ENCODE results near the gene FANK1.
"Not testable (repeated sequence)": the region's sequence is repeated elsewhere in the genome, so short reads cannot be mapped to it uniquely, and the experiment has no call there.

The FANK1 gene

DNA sequence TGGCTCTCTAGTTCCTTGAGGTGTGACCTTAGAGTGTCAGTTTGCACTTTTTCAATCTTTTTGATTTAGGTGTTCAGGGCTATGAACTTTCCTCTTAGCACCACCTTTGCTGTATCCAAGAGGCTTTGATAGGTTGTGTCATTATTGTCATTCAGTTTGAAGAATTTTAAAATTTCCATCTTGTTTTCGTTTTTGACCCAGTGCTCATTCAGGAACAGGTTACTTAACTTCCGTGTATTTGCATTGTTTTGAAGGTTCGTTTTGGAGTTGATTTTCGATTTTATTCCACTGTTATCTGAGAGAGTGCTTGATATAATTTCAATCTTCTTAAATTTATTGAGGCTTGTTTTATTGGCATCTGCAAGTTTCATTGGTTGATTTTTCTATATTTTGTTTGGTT is 37.3 kb downstream of the FANK1 start:
- DNase-seq = no peak

DNA sequence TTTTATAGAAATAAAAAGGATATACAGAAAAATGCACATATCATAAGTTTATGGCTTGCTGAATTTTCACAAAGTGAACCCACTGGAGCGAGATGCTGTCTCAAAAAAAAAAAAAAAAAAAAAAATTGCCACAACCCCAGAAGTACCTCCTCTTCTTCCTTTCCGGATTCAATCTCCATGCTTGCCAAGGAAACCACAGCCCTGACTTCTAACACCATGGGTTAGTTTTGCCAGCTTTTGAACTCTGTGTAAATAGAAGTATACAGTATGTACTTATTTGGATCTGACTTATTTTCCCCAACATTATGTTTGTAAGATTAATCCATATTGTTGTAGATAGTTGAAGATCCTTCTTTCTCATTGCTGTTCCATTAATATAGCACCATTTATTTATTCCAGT is 40.0 kb downstream of the FANK1 start:
- no peak for DNase-seq

DNA sequence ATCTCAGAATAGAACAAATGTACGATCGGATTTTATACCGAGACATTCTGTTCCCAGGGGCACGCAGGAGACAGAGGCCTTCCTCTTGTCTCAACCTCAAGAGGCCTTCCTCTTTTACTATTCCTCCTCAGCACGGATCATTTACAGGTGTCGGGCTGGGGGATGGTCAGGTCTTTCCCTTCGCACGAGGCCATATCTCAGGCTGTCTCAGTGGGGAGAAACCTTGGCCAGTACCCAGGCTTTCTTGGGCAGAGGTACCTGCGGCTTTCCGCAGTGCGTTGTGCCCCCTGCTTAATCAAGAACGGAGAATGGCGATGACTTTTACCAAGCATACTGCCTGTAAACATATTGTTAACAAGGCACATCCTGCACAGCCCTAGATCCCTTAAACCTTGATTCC is 44.2 kb downstream of the FANK1 start:
- no peak for DNase-seq

DNA sequence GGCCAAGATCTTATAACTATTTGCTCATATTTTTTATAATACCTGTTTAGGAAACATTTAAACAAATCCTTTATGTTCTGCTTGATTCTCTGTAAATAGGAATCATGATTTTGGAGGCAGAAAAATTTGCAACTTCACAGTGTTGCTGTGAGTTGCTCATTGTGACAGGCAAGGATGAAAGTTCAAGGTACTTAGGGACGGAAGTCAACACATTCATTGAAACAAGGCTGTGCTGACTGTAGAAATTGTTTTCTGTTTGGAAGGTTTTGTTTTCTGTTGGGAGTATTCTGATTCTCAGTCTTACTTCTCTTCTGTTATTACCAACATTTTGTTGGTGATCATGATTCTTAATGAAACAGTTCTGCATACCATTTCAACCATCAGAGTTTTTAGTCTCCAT is 54.9 kb downstream of the FANK1 start:
- DNase-seq = no peak

DNA sequence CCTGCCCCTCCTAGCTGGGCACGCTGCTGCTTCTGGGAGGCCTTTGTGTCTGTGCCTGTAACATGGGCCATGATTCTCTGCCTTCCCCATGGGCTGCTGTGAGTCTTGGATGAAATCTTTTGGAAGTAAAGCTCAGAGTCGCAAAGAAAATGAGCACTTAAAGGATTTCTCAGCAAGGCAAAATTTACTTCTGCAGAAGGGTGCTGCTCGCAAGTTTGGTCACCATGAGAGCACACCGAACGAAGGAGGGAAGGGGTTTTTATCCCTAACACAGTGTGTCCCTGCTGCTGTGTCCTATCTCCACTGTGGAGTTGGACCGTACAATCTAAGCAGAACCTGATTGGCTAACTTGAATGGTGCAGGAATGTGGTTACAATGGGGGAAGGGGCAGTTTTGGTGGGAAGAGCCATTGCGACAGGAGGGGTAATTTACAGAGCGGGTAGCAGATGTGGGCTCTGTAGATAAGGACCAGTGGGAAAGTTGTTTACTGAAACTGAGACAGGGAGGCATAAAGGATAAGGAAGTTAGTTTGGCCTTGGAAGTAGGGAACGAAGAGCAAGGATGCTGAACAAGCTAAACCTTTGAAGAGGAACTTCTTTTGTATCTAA is 57.5 kb downstream of the FANK1 start:
- no peak for DNase-seq

DNA sequence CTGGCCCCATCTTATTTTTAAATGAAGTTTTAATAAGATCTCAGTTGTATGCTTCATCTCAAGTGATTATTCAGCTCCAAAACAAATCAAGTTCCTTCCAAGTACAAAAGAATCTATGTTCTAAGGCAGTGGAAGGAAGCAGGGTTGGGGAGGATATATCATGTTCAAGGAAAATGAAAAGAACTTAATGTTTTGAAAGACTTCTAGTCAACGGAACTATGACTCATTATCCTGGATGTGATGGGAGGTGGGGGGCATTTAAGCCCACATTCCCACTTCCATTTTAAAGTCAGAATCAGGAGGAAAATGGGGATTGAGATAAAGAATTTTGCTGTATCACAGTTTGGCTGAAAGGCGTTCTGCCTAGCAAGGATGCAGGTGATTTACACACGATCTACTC is 59.4 kb downstream of the FANK1 start:
- DNase-seq = no peak

DNA sequence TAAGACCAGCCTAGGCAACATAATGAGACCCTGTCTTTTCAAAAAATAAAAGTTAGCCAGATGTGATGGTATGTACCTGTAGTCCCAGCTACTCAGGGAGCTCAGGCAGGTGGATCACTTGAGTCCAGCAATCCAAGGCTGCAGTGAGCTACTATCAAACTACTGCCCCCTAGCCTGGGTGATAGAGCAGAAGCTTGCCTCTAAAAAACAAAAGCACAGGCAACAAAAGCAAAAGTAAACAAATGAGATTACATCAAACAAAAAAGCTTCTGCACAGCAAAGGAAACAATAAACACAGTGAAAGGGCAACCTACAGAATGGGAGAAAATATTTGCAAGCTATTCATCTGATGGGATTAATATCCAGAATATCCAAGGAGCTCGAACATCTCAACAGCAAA is 65.4 kb downstream of the FANK1 start:
- no peak for DNase-seq

DNA sequence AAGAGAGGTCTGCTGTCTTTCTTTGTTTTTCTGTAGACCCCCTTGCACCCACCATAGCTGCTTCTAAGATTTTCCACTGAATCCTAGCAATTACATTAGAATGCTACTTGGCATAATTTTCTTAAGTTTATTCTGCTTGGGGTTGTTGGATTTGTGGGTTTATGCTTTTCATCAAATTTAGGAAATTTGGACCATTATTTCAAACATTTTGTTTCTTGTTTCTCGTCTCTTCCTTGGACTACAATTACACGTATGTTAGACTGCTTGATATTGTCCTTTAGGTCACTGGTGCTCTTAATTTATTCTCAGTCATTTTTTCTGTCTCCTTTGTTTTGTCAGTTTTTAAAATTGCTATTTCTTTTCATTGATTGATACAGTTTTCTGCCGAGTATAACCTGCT is 65.8 kb downstream of the FANK1 start:
- DNase-seq = no peak

DNA sequence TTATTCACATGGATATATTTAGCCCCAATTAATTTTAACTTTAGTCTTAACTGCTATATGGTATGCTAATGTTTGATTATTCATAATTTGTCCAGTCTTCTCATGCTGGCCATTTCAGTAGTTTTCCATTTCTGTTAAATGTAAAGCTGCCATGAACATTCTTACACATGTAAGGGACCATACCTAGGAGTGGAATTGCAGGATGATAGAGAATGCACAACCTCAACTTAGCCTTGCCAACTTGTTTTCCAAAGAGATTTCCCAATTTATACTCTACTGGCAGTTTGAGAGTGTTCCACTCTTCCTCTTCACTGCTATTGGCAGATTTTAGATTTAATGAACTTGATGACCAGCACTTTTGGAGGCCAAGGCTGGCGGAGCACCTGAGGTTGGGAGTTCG is 68.2 kb downstream of the FANK1 start:
- no peak for DNase-seq

DNA sequence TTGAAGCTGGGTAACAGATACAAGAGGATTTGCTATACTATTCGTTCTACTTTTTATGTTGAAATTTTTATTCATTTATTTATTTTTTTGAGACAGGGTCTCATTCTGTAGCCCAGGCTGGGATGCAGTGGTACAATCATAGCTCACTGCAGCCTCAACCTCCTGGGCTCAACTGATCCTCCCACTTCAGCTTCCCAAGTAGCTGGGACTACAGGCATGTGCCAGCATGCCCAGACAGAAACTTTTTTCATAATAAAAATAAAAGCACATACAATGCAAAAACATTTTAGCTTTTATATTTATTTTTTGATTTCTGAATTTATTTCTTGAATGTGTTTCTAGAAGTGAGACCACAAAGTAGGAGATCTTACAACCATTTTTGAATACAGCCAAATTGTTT is 71.2 kb downstream of the FANK1 start:
- no peak for DNase-seq

DNA sequence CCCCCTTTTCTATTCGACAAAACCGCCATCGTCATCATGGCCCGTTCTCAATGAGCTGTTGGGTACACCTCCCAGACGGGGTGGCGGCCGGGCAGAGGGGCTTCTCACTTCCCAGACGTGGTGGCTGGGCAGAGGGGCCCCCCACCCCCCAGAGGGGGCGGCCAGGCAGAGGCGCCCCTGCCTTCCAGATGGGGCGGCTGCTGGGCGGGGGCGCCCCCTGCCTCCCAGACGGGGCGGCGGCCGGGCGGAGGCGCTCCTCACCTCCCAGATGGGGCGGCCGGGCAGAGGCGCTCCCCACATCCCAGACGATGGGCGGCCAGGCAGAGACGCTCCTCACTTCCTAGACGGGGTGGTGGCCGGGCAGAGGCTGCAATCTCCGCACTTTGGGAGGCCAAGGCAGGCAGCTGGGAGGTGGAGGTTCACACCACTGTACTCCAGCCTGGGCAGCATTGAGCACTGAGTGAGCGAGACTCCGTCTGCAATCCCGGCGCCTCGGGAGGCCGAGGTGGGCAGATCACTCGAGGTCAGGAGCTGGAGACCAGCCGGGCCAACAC is 73.8 kb downstream of the FANK1 start:
- DNase-seq = not testable (repeated sequence)

DNA sequence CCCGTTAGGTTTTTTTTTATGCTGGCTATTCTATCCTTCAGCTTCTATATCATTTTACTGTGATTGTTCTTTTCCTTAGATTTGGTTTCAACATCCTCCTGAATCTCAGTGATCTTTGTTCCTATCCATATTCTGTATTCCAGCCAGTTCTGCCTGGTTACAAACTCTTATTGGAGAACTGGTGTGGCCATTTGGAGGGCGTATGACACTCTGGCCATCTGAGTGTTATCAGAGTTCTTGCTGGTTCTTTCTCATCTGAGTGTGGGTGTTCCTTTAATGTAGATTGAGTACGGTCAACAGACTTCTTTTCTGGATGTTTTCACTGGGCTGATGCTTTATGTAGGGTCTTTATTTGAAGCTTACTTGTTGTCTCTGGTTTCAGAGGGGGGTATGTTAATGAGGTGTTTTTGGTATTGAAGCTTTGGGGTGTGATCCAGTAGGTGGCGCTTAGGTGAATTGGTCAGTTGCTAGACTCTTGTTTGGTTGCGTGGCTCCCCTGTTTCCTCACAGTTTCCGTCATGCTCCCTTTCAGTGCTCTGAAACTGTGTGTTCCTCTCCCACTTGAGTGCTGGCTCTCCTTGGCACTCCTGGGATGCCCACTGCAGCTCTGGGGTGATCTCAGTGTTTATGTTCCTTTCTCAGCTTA is 80.7 kb downstream of the FANK1 start:
- DNase-seq = no peak

DNA sequence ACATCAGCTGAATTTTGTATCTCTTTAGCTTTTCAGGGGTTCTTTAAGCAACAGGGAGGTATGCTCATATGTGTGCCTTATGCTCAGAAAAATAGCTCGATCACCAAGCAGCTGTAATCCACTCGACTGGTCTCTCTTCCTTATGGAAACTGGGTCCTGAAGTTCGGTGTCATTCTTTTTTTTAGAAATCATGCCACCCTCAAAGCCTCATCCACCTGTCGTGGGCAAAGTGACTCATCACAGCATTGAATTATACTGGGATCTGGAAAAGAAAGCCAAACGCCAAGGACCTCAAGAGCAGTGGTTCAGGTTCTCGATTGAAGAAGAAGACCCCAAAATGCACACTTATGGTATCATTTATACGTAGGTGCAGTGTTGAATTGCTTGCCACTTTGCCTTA is 83.6 kb downstream of the FANK1 start:
- DNase-seq = no peak

DNA sequence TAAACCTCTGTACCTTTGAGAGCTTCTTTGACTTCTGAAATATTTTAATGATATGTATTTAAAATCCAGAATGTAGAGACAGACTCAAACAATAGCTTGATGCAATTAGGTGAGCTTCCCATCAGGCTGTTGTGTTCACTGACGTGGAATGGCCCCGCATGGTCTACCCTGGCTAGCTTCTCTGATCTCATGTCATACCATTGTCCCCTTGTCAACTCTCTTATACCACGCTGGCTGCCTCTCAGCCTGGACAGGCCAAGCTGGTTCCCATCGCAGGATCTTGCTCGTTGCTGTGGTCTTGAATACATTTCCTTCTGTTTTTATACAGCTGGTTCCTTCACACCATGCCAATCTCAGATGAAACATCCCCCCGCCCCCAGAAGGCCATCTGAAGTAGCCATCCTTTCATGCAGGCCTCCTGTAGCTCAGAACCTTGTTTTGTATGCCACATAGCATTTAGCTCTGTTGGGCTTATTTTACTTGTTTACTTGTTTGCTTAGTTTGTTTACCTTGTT is 84.2 kb downstream of the FANK1 start:
- no peak for DNase-seq

DNA sequence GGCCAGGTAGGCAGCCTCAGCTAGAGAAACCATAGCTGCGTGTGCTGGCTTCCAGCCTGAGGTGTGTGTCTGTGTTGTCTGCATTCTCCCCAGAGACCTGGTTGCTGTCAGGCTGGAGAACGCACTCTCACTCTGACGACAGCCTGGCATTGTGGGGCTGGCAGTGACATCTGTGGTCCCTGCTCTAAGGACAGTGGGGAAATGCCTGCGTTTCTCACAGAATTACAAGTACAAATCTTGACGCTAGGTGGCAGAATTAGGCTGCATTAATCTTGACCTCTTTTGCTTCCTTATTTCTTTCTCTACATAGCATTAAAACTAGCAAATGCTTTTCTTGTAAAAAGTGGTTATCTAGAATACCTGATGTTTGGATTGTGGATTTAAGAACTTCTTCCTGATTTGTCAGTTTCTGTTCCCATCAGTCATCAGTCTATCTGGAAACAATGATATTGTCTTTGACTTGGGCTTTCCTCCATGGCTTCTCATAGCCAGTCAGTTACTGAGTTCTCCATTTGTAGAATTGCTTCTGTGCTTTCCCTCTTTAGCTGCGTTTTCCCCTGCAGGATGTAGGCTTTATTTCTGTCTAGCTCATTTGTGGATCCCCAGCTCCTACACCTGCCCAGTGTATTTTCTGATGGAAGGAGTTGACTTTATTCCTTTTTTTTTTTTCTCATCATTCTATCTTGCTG is 86.0 kb downstream of the FANK1 start:
- DNase-seq = no peak

DNA sequence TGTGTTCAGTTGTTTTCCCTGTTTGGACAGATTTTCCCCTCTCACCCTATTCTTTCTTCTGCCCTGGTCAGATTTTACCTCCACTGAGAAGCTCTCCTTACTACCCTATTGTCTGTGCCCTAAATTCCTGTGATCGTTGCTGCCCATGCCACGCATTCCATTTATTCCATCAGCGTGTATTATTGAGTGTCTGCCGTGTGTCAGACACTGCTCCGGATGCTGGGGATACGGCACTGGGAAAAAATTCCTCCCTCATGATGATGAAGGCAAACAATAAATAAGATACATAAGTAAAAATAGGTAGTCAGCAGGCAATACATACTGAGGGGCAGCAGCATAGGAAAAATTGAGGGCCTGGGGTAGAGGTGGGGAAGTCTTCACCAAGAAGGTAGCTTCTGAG is 86.8 kb downstream of the FANK1 start:
- no peak for DNase-seq

DNA sequence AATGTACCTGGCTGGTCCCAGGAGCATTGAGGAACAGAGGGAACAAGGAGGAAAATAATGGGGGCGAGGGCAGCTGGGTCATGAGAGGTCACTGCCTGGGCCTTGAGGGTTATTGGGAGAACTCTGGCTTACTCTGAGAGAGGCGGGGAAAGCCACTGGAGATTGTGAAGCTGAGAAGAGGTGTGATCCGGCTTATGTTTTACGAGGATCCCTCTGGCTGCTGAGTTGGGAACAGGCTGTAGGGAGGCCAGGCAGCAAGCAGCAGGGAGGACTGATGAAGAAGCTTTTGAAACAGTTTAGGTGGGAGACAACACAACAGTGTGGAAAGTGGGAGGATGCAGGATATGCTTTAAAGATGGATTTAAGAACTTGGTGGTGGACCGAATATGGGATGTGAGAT is 87.3 kb downstream of the FANK1 start:
- no peak for DNase-seq

DNA sequence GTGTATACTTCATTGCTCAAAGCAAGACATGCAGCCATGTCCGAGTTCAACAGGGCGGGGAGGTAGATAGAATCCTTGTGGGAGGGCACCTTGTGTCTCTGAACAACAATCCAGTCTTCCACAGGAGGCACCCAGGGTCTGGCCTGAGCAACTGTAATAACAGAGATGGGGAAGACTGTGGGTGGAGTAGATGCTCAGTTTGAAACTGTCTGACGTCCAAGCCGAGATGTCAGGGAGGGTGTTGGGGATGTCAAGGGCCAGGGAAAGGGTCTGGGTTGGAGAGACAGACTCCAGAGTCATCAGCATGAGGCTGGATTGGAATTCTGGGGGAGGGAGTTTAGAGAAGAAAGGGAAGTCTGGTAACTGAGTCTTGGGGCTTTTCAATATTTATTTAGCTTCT is 88.0 kb downstream of the FANK1 start:
- no peak for DNase-seq

DNA sequence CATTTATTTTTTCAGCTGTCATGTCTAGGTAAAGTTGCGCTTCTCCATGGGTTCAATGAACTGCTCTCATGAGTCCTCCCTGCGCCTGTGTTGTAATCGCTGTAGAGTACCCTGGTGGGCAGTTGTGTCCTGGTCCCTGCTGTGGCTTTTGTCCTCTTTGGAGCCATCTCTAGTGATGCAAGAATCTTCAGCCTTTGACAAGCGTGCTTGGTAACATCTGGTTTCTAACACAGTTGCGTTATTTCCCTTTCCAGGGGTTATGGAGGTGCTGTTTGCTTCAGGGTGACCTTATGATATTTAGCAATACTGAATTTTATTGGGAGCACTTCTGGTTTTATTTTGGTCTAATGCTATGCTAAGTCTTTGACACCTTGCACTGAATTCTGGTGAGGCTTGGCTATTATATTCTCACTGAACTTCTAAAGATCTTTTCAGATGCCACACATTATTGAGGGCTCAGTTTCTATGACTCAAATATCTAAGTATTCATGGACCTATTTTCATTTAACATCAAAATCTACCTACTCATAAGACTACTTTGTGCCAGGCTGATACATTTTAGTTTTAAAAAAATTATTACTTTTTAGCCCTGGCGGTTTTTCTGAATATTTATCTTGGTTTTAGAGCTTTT is 88.6 kb downstream of the FANK1 start:
- DNase-seq = no peak

DNA sequence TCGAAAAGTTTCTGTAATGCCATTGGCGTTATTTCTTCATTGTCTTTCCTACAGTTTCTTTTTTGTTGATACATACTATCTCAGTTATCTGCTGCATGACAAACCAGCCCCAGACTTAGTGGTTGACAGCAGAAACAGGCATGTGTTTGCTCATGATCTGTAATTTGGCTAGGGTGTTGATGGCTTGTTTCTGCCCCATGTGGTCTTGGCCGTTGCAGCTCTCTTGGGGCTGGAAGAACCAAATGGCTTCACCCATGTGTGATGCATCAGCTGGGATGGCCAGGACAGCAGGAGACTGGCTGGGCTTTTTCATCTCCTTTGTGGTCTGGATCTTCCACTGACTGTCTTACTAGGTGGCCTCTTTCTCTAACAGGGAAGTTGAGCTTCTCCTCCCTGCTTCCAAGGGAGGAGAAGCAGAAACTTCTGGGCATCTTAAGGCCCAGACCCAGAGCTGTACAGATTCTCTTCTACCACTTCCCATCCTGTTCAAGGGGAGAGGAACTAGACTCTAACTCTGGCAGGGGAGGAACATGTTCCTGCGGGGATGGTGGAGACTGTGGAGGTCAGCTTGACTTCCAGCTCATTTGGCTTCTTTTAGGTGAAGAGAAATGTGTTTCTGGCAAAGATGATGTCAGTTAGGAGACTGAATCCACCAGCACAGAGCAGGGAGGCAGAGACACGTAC is 89.3 kb downstream of the FANK1 start:
- DNase-seq = no peak

DNA sequence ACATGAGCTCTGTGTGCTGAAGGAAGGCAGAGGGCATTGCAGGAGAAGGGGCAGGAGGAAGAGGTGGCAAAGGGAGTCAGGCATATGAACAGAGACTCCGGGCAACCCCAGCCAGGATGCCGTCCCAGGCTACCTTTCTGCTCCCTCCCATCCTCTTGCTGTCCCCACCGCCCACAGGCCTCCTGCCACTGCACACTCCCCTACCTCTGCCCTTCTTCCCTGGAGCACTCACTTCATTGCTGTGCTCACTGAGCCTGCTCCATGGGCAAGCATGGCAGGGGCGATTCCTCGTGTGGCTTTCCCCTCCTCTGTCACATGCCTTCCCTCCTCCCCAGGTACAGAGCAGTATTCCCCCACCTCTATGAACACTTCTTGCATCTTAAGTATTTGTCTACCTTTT is 93.4 kb downstream of the FANK1 start:
- DNase-seq = no peak

DNA sequence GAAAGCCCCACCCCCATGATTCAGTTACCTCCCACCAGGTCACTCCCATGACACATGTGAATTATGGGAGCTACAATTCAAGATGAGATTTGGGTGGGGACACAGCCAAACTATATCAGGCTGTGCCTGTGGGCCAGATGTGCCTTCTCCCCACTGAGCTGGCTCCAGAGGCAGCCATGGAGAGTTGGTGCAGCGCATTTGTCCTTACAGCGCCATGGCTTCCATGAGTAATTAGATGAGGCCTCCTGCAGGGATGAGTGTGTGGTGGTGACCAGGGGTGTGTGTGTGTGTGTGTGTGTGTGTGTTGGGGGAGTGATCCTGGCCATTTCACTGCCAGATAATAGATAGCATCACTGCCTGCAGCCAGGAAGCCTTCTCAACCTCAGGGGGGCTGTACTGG is 94.6 kb downstream of the FANK1 start:
- DNase-seq = no peak

DNA sequence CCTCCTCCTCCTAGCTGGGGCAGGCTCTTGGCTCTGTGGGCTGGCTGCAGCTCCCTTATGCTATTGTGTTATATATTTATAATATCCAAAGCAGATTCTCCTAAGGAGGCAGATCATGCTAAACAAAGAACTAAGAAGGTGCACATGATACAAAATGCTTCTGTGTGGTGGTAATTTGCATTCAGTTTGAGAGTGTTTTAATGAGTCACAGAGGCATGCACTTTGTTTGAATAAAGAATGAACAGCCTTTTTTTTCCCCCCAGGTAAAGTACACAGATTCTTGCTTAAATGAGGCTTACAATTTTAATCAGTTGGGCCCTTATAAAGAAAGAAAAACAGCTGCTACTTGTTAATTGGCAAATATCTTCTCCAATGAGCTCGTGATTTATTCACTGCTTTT is 95.0 kb downstream of the FANK1 start:
- DNase-seq = no peak
